ENCODE results near the gene AP3M1.
"Not testable (repeated sequence)": the region's sequence is repeated elsewhere in the genome, so short reads cannot be mapped to it uniquely, and the experiment has no call there.

The AP3M1 gene, protein sequence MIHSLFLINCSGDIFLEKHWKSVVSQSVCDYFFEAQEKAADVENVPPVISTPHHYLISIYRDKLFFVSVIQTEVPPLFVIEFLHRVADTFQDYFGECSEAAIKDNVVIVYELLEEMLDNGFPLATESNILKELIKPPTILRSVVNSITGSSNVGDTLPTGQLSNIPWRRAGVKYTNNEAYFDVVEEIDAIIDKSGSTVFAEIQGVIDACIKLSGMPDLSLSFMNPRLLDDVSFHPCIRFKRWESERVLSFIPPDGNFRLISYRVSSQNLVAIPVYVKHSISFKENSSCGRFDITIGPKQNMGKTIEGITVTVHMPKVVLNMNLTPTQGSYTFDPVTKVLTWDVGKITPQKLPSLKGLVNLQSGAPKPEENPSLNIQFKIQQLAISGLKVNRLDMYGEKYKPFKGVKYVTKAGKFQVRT

GRCh38 chr10:74150204-74150989 lies at the start of gene AP3M1:
TSS of gene AP3M1 (minus strand) at chr10:74150828. CDS start at chr10:74138379, 12,449 bp downstream.
- no peak for DNase-seq

DNA sequence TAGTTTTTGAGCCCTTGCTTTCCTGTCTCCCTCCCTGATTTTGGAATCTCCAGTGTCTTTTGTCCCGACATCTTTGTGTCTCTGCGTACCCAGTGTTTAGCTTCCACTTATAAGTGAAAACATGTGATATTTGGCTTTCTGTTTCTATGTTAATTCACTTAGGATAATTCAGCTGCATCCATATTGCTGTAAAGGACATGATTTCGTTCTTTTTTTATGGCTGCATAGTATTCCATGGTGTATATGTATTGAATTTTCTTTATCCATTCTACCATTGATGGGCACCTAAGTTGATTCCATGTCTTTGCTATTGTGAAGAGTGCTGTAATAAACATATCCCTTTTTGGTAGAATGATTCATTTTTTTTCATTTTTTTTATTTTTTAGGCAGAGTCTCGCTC lies 48.7 kb upstream of the AP3M1 start:
- no peak for DNase-seq

DNA sequence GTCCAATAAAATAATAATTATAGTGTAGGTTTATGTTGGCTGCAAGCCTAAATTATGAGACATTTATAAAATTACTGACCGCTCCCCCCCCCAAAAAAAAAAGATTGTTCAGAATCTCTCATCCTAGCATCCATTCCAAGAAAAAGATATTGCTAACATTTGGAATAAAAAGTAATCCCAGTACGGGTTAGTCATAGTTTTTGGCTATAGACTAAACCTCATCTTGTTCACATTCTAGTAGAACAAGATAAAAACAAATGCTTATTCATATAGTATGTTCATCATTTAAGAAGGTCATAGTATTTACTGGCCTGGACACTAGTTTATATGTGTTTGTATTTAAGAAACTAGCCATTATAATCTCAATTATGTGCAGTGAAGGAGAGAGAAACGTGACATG lies 44.4 kb upstream of the AP3M1 start:
- DNase-seq: no peak

DNA sequence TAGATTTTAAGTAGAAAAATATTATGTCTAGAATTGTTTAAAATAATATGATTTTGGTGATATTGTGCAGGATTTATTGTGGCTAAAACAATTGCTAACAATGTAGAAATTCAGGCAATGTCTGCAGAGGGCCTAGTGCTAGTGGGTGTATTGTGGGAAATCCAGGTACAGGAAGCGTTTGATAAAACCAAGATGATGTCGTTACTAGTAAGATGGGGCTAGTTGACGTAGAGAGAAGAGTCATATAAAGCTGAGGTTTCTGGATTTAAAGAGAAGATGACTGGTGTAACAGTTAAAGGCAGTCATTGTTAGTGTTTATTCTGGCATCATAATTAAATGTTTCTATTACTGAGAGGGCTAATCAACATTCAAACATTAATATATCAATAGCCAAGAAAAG lies 43.9 kb upstream of the AP3M1 start:
- no peak for DNase-seq

DNA sequence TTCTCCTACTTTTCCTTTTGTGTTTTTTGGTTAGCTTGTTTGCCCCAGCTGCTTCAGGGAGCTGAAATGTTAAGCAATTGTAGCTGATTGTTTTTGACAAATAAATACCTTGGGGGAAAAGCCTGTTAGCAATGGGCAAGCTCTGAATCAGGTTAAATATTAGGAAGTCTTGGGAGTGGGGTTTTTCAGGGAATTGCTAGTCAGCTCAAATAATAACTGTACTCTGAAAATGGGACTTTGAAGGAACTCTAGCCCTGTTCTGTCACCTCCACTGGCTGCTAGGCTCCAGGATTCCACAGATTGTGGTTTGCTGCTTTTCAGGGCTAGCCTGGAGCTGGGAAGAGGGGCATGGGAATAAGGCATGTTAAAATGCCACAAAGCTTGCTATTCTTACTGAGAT lies 39.9 kb upstream of the AP3M1 start:
- DNase-seq: no peak

GRCh38 chr10:74189999-74190421 lies 39.4 kb upstream of the AP3M1 start:
- peak; percentile 64 for DNase-seq

DNA sequence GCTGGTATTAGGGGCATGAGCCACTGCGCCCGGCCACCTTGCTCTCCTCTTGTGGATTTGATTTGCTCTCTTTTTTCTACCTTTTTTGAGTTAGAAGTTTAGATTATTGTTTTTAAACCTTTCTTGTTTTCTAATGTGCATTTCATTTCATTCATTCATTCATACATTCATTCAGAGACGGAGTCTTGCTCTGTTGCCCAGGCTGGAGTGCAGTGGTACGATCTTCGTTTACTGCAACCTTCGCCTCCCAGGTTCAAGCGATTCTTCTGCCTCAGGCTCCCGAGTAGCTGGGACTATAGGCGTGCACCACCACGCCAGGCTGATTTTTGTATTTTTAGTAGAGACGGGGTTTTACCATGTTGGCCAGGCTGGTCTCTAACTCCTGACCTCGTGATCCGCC lies 38.0 kb upstream of the AP3M1 start:
- DNase-seq: not testable (repeated sequence)

- no peak for DNase-seq
These were observed 36.6 kb upstream of the AP3M1 start for GRCh38 chr10:74187237-74187636.

GRCh38 chr10:74186678-74187077 lies 36.0 kb upstream of the AP3M1 start:
- DNase-seq: no peak

DNA sequence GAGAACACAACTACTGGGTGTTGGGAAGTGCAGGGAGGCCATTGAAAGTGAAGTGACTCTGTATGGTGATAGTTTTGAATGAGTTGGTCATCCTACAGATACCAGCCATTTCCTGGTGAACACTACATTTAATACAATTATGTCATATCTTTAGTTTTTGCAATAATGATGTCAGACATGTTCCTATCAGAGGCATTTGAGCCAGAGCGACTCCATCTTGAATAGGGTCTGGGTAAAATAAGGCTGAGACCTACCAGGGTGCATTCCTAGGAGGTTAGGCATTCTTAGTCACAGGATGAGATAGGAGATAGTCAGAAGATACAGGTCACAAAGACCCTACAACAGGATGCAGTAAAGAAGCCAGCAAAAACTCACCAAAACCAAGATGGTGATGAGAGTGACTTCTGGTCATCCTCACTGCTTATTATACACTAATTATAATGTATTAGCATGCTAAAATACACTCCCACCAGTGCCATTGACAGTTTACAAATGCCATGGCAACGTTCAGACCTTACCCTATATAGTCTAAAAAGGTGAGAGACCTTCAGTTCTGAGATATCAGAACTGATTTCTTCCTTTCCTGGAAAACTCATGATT lies 28.6 kb upstream of the AP3M1 start:
- DNase-seq: peak; percentile 55

GRCh38 chr10:74178042-74178791 lies 27.6 kb upstream of the AP3M1 start:
- no peak for DNase-seq

- DNase-seq: peak; percentile 31
These were observed 26.6 kb upstream of the AP3M1 start for GRCh38 chr10:74177140-74177677.

DNA sequence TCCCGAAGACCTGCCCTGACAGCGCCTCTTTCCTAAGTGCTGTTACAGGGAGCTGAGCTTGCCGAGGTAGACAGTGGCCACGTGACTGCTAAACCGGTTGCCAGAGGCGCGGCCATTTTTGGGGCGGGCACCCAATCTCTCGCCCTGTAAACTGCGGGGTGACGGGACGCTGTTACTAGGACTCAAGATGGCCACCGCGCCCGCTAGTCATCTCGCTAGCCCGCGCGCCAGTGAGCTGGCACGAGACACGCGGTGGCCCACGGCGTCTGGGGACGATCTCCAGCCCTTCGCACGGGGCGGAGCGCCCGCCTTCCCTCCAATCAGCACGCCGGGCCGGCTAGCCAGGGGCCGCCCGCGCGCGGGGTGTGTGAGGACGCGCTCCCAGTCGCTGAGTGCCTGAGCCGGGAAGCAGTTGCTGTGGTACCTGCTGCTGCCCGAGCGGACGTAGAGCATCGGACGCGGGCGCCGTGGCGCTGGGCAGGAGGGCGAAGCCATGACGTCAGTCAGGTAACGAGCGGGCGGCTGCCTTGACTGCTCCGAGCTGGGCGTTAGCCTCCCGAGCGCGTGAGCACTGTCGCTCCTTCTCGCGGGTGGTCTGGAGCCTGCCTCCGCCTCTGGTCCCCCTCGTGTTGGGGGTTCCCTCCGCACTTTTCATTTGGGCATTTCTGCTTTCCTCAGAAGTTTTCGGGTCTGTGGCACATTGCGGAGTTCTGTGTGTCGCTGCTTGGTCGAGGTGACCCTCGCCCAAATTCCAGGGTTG lies 25.9 kb upstream of the AP3M1 start:
- peak; percentile 99 for DNase-seq

- no peak for DNase-seq
These were observed 25.1 kb upstream of the AP3M1 start for GRCh38 chr10:74175510-74176379.

- DNase-seq: no peak
These were observed 23.9 kb upstream of the AP3M1 start for GRCh38 chr10:74174521-74174920.

- no peak for DNase-seq
These were observed 21.0 kb upstream of the AP3M1 start for GRCh38 chr10:74171625-74172024.

DNA sequence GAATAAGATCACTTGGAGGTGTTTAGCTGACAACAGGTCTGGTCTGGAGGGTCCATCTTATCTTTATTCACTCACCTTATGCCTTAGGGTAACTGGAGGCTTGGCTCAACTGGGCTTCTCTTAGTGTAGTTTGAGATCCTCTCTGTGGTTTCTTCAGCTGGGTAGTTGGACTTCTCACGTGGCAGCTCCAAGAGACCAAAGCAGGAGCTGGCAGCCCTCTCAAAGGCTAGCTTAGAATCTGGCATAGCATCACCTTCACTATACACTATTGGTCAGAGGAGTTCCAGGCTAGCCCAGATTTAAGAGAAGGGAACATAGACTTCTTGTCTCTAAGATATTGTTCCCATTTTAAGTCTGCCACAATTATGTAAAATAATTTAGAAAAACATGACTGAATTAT lies 16.8 kb upstream of the AP3M1 start:
- DNase-seq: no peak

GRCh38 chr10:74165530-74165901 lies 14.9 kb upstream of the AP3M1 start:
- no peak for DNase-seq

GRCh38 chr10:74164716-74165529 lies 14.3 kb upstream of the AP3M1 start:
- no peak for DNase-seq

Data from inflammatory macrophage treated with lipopolysaccharide for 4 hours (primary cell).